ENCODE data around the gene ABCC2. TPM values are rescaled to one million over a fixed set of nuclear protein-coding genes. Genes with fewer than 3 reads are reported as not detected.

ABCC2 gene
- total RNA-seq, 1 donor from 2014 or later, result 0.87 TPM

DNA sequence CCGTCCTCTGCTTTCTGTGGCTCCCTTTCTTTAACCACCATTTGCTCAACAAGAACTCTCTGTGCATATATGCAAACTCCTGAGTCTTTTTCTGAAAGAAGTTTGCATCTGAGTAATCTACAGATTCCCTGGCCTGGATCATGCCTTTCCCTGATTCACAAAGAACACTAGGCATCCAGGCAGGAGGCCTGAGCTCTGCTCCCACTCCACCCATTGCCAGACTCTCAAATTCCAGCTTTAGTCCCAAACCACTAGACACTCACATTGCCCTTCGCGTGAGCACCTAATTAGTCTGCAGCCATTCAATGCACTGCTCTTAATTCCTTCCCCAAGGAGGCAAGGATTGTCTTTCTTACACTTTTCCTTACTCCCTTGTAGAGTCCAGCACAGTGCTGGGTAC lies 60.9 kb downstream of the ABCC2 start:
- H3K9me3 Mint-ChIP-seq, result no peaks in the 10 kb centered on the region
- peaks cover 2% of the 10 kb centered on the region for H3K4me1 Mint-ChIP-seq
- TF ChIP-seq, protein P1, sequence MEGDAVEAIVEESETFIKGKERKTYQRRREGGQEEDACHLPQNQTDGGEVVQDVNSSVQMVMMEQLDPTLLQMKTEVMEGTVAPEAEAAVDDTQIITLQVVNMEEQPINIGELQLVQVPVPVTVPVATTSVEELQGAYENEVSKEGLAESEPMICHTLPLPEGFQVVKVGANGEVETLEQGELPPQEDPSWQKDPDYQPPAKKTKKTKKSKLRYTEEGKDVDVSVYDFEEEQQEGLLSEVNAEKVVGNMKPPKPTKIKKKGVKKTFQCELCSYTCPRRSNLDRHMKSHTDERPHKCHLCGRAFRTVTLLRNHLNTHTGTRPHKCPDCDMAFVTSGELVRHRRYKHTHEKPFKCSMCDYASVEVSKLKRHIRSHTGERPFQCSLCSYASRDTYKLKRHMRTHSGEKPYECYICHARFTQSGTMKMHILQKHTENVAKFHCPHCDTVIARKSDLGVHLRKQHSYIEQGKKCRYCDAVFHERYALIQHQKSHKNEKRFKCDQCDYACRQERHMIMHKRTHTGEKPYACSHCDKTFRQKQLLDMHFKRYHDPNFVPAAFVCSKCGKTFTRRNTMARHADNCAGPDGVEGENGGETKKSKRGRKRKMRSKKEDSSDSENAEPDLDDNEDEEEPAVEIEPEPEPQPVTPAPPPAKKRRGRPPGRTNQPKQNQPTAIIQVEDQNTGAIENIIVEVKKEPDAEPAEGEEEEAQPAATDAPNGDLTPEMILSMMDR (IDR thresholded peaks at IDR 0.05; ENCODE audit: unreplicated experiment), result no peak
- no peaks in the 10 kb centered on the region for H3K27me3 Mint-ChIP-seq (ENCODE audit: low read depth)
- no peak overlapping the region for H3K27ac Mint-ChIP-seq
- no peak overlapping the region for H3K4me3 Mint-ChIP-seq
- H3K36me3 Mint-ChIP-seq, result peaks cover 2% of the 10 kb centered on the region
- no peak for DNase-seq (ENCODE audit: low spot score in 2 of 2, unreplicated experiment in 2 of 2)

DNA sequence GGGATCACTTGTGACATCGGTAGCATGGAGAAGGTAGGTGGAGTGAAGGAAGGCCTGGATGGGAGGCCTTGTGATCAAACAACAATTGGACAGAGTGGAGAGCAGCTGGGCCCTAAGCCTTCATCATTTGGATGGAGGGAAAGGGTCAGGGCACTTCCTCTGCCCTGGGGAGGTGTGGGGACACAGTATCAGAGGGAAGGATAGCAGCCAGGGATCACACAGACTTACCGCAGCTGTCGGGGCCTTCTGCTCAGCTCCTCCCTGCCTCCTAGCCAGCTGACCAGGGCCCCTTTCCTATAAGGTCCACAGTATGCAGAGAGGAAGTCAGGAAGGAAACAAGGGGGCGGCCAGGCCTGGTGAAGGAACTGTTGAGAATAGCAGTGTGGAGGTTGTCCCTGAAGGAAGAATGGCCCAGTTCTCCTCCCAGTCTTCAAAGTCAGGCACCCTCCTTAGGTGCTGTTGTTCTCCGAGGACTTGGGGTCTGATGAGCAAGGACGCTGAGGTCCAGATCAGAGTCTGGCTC lies 62.1 kb downstream of the ABCC2 start:
- TF ChIP-seq, protein P1 (IDR thresholded peaks at IDR 0.05; ENCODE audit: unreplicated experiment), result no peak
- Mint-ChIP-seq H3K4me3 (no peak overlapping the region), H3K9me3 (no peaks in the 10 kb centered on the region), H3K4me1 (peaks cover 2% of the 10 kb centered on the region), H3K27ac (no peak overlapping the region), H3K36me3 (peaks cover 2% of the 10 kb centered on the region), H3K27me3 (ENCODE audit: low read depth) (no peaks in the 10 kb centered on the region)
- DNase-seq (ENCODE audit: low spot score in 2 of 2, unreplicated experiment in 2 of 2), result no peak

DNA sequence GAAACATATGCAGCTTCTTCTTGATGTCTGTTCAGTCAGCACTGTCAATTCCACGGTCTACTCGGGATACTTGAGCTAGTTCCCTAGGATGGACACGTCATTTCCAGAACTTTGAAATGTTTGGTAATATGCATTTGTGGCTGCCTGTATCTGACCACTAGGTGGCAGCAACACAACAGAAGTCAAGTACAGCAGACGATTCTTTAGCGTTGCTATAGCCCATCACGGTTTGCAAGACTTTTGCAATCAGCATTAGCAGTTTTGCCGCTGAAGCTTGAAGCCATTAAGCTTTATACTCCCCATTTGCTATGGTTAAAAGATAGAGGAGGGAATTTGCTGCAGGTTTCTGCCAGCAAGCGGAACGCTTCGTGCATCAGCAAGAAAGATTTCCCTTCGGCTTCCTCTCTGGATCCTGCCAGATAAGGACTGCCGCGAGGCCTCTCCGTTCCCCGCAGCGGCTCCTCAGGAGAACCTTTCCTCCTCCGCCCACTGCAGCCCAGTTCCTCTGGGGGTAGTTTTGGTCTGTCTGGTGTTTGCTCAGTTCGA lies 63.5 kb downstream of the ABCC2 start:
- no peak overlapping the region for H3K27ac Mint-ChIP-seq
- peak; percentile 36 to 69 for DNase-seq (ENCODE audit: low spot score in 2 of 2, unreplicated experiment in 2 of 2)
- peaks cover 2% of the 10 kb centered on the region for H3K4me1 Mint-ChIP-seq
- no peaks in the 10 kb centered on the region for H3K27me3 Mint-ChIP-seq (ENCODE audit: low read depth)
- no peaks in the 10 kb centered on the region for H3K36me3 Mint-ChIP-seq
- H3K9me3 Mint-ChIP-seq, result no peaks in the 10 kb centered on the region
- TF ChIP-seq, protein P1 (IDR thresholded peaks at IDR 0.05; ENCODE audit: unreplicated experiment), result peak; percentile 98
- peak overlapping the region; percentile 60 for H3K4me3 Mint-ChIP-seq

DNA sequence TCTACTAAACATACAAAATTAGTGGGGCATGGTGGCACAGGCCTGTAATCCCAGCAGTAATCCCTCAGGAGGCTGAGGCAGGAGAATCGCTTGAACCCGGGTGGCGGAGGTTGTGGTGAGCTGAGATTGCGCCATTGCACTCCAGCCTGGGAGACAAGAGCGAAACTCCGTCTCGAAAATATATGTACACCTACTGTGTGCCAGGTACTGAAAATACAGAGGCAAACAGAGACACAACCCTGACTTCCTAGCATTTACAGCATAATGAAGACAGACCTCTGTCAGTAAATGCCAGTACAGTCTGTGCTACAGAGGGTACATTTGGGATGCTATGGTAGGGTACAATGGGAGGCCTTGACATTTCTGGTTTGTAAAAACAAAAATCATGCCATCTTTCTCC lies 66.6 kb downstream of the ABCC2 start:
- DNase-seq (ENCODE audit: low spot score in 2 of 2, unreplicated experiment in 2 of 2), result no peak
- peaks cover 6% of the 10 kb centered on the region for H3K9me3 Mint-ChIP-seq
- no peak overlapping the region for H3K27ac Mint-ChIP-seq
- no peaks in the 10 kb centered on the region for H3K27me3 Mint-ChIP-seq (ENCODE audit: low read depth)
- H3K4me1 Mint-ChIP-seq, result peaks cover 2% of the 10 kb centered on the region
- TF ChIP-seq, protein P1 (IDR thresholded peaks at IDR 0.05; ENCODE audit: unreplicated experiment), result no peak
- no peak overlapping the region for H3K4me3 Mint-ChIP-seq
- no peaks in the 10 kb centered on the region for H3K36me3 Mint-ChIP-seq

DNA sequence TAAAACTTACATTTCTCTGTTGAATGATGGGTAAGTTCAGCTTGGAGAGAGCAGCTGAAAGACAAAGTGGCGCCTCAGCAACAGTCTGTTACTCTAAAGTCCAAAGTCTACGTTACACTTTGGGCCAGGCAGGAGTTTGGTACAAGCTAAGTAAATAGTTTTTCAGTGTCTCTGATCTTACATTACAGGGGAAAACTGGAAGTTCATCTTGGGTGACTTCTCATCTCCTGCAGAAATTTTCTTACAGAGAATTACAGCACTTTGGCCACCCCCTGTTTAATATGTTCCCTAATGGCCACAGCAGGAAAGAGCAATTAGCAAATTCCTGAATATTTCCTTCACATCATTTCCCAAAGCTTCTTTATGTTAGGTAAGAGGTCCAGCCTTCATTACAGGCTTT lies 67.1 kb downstream of the ABCC2 start:
- H3K4me1 Mint-ChIP-seq, result peaks cover 2% of the 10 kb centered on the region

More for the DNA sequence above, 67.1 kb downstream of the ABCC2 start:
- TF ChIP-seq, protein P1 (IDR thresholded peaks at IDR 0.05; ENCODE audit: unreplicated experiment), result no peak
- no peaks in the 10 kb centered on the region for H3K27me3 Mint-ChIP-seq (ENCODE audit: low read depth)
- DNase-seq (ENCODE audit: low spot score in 2 of 2, unreplicated experiment in 2 of 2), result no peak
- H3K9me3 Mint-ChIP-seq, result peaks cover 6% of the 10 kb centered on the region
- H3K4me3 Mint-ChIP-seq, result no peak overlapping the region
- no peak overlapping the region for H3K27ac Mint-ChIP-seq
- H3K36me3 Mint-ChIP-seq, result no peaks in the 10 kb centered on the region

Data from mesothelial cell of epicardium (in vitro differentiated cells).